NCI-H2196 treated with DMSO at 0.1 percent for 48 hours (cell line): ENCODE data around the gene AUTS2.

ENCODE experiments used
- DNase-seq: peaks from one replicate; lab custom pipeline; 2025; ENCODE audit not compliant: unreplicated experiment; lab: John Stamatoyannopoulos, UW

Gene AUTS2

DNA sequence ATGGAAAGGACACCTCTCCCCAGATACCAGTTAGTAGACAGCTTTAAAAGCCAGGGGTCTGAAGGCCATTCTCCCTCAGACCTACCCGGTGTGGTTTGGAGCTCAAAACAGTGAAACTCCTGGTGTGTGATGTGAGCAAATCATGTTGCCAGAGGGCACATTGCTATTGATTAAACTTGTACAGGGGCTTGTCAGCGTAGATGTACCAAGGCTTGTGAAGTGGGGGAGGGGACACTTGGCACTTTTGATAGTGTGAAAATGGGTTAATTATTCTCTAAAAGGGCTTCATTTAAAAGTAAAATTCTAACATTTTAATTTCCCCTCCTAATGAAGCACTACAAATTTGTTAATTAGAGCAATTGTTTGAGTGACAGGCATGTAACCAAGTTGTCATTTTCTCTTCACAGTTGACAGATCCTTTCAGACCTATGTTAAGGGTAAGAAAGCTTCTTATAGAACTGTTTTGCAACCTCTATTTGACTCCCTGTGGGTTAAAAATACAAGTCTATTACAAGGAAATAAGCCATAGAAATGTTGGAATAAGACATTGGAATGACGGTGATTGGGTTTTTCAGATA is 1176.8 kb downstream of the AUTS2 start:
- no peak for DNase-seq

DNA sequence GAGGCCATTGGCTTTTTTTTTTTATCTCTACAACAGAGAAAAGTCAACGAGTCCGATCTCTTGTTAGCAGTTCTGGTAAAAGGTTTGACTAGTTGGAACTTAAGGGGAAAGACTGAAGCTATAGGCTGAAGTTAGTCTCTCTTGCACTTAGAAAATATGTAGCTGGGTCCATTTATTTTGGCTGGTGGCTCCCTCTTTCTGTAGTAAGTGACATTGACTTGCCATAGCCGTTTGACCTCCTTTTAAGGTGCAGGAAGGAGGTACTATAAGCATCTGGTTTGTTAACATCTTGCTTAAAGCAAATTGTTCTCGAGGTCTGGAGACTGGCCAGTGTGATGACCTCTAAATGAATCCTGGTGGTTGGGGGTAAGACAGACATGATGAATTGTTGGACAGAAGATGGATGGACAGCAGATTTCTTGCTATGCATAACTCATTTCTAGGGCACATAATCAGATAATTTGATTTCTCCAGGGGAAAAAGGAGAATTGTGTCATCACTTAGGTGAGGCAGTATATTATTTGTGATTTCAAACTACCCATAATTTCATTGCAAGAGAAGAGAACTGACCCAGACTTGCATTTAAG is 1177.4 kb downstream of the AUTS2 start:
- no peak for DNase-seq

DNA sequence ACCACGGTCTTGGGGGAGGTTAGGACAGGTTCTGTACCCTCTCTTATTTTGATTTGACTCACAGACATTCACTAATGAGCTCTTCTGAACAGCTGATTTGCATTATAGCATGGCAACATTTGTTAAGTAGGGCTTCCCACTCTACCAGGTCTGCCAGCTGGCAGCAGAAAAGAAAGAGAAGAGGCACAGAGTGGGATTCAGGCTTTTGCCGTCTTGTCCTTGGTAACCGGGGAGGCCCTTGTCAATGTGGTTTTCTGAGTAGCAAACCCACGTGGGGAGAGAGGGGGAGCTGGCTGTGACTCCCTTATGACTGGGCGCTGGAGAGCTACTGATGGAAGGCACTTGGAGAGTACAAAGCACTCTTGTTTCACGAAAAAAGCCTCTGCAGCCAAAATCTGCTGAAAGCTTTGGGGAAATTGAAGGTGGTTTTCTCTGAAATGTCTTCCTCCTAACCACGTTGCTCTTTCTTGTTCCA is 1178.4 kb downstream of the AUTS2 start:
- DNase-seq, result no peak

- DNase-seq, result no peak
Observed at GRCh38 chr7:70777251-70777650, 1179.0 kb downstream of the AUTS2 start.

DNA sequence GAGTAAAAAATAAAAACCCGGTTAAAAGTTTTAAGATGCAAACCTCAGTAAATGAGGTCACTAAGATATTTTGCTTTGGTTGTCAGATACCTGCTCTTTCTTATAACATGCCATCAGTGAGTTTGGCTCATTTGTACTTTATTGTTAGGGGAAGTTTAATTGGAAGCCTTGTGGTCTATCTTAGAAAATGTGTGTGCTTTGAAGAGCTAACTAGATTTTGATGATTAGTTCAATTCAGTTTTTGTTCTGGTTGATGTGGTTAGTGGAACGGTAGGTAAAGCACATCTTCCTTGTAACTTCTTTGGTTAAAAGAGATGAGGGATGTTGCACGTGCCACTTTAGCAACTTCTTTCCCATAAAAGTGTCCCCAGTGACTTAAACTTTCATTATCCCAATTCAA is 1180.3 kb downstream of the AUTS2 start:
- DNase-seq, result no peak

DNA sequence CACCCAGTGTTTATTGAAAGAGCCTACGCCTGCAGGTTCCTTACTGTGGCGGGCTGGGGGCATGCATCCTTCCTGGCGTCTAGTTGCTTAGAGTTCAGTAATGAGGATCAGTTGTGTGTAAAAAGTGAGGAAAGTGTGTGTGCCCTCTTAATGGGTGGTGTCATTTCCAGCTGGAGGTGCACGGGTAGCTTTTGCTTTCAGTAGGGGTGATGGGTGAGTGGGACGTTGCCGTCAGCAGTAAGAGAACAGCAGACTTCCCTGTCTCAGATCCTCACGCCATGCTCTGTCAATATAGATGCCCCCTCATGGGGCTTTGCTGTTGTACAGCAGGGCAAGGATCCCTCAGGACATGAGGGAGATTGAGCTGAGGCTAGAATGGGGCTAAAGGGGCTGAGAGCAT is 1181.0 kb downstream of the AUTS2 start:
- no peak for DNase-seq

GRCh38 chr7:70781922-70782311 is 1183.6 kb downstream of the AUTS2 start:
- no peak for DNase-seq

DNA sequence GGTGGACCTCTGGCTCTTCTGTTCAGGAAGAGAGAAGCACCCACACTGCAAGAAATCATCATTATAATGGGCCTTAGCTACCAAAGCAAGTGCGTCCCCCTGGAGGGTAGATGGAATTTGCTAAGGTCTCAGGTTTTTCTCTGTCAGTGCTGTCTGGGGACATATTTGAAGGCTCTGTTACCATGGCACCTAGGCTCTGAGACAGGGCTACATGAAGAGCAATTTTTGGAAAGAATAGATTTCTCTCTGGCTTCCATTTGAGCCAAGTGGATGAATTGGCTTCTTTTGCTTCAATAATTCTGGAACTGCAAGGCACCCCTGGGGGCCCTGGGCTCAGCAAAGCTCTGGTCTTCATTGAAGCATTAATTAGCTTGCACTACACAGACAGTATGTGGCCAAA is 1184.5 kb downstream of the AUTS2 start:
- DNase-seq, result no peak

GRCh38 chr7:70785427-70785826 is 1187.2 kb downstream of the AUTS2 start:
- DNase-seq, result no peak

DNA sequence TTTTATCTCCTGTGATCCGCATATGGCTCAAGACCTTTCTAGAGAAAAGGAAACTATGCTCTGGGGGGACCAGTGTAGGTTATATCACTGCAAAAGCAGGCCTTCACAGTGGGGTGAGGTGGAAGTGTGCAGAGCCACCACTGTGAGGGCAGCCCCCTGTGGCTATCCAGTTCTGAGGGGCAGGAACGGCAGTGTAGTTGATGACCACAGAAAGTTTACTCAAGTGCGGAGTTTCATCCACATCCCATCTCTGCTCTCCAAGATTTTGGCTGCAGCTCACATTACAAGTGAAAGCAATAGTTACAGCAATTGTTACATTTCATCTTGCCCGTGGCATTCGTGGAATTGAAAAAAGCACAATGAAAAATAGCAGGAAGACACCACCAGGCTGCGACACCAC is 1187.8 kb downstream of the AUTS2 start:
- DNase-seq, result no peak

GRCh38 chr7:70787286-70787685 is 1189.0 kb downstream of the AUTS2 start:
- no peak for DNase-seq

GRCh38 chr7:70787771-70788170 is 1189.5 kb downstream of the AUTS2 start:
- no peak for DNase-seq

- DNase-seq, result no peak
Observed at GRCh38 chr7:70788276-70788675, 1190.0 kb downstream of the AUTS2 start.

DNA sequence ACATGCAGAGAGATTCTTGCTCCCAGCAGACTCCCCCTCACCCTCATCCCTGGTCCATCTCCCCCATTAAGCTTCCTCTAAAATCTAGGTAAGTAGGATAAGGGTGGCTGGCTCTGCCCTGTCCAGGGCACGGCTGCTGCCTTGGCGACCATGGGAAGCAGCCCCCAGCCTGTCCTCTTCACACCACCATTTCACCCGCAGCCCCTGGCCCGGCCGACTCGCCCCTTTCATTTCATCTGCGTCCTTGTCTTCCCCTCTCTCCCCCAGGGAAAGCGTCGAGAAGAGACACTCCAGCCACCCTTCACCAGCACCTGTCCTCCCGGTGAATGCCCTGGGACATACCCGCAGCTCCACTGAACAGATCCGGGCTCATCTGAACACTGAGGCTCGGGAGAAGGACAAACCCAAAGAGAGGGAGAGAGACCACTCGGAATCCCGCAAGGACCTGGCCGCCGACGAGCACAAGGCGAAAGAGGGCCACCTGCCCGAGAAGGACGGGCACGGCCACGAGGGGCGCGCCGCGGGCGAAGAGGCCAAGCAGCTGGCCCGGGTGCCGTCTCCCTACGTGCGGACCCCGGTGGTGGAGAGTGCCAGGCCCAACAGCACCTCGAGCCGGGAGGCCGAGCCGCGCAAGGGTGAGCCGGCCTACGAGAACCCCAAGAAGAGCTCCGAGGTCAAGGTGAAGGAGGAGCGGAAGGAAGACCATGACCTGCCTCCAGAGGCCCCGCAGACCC is 1191.4 kb downstream of the AUTS2 start:
- DNase-seq, result no peak

DNA sequence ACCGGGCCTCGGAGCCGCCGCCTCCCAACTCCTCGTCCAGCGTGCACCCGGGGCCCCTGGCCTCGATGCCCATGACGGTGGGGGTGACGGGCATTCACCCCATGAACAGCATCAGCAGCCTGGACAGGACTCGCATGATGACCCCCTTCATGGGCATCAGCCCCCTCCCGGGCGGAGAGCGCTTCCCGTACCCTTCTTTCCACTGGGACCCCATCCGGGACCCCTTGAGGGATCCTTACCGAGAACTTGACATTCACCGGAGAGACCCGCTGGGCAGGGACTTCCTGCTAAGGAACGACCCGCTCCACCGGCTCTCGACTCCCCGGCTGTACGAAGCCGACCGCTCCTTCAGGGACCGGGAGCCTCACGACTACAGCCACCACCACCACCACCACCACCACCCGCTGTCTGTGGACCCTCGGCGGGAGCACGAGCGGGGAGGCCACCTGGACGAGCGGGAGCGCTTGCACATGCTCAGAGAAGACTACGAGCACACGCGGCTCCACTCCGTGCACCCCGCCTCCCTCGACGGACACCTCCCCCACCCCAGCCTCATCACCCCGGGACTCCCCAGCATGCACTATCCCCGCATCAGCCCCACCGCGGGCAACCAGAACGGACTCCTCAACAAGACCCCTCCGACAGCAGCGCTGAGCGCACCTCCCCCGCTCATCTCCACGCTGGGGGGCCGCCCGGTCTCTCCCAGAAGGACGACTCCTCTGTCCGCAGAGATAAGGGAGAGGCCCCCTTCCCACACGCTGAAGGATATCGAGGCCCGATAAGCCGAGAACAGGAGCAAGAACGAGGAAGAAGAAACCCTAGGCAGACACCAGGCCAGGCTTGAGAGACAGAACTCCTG is 1192.2 kb downstream of the AUTS2 start:
- DNase-seq, result no peak

DNA sequence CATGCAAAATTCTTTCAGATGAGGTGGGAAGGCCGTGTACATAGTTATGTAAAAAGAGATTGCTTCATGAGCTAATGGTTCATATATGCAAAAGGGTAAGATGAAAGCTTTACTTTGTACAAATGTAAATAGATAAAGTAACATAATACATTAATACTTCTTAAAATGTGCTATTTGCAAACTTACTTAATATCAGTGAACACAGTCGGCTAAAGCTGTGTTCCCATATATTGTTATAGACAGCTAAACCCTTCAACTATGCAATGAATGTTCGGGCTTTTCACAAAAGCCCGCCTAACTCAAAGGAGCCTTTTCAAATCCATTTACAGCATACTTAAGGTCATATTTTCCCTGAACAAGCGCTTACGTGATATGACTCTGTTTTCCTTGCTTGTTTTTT is 1193.1 kb downstream of the AUTS2 start:
- no peak for DNase-seq

DNA sequence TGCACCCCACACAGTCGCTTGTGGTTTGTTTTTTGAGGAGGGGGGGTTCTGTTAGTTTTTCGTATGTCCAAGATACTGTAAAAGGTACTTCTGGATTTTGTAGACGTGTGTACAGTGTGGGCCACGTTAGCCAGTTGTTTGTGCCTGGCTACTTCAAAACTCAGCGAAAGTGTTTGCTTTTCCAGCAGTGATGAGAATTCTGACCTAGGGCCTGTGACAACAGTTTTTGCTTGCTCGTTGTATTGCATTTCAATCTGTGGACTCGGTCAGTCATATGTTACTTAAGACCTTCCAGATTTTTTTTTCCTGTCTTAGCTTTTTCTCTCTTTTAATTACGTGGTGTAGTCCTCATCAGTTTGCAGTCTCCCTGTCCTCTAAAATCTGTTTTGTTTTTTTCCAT is 1194.8 kb downstream of the AUTS2 start:
- no peak for DNase-seq

- no peak for DNase-seq
Observed at GRCh38 chr7:70793821-70794220, 1195.5 kb downstream of the AUTS2 start.

DNA sequence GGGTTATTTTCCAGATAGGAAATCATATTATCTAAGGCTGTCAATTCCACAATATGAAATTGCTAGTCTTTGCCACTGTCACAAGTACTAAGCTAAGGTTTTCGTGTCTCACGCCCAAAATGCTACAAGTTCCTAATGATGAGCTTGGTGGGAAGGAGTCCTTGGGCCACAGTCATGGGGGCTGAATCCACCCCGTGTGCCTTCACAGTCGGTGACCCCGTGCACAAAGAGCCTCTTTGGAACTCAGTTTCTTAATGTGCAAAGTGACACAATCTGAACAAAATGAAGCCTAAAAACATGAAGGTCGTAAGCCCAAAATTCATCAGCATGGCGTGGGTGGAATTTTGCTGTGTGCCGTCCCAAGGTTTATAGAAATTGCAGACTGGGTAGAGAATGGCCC is 1196.7 kb downstream of the AUTS2 start:
- no peak for DNase-seq

GRCh38 chr7:70795948-70796347 is 1197.7 kb downstream of the AUTS2 start:
- no peak for DNase-seq

DNA sequence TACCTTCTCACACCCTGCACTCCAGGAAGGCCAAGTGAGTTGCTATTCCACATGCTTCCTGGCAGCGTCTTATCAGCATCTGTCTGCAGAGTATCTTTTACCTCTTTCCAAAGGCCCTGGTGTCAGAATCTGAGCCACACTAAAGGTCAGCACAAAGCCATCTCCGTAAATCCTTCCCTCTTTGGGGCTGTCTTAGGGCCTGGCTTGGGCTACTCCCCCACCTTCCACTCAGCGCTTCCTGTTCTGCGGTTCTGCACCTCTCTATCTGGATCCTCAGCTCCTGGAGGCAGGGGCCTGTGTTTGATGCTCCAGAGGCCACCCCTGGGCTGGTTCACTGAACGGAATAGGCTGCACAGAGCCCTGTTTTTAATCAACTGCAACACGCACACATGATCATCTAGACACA is 1198.8 kb downstream of the AUTS2 start:
- no peak for DNase-seq
